Liver (tissue), 9 donors: ENCODE data around the gene CDC42BPG. TPM values are rescaled to one million over a fixed set of nuclear protein-coding genes. Genes with fewer than 3 reads are reported as not detected.

Experiments used
- DNase-seq: peaks from one replicate; pipeline ENCODE4 v3.0.0-alpha.2; 2017; ENCODE audit warnings: low spot score
- H3K27ac ChIP-seq, 2 donors: one replicate each; pipeline ENCODE4 v1.7.0; 2013; ENCODE audit warnings: inconsistent platforms in 2 of 2, low read length in 2 of 2, control low read depth in 1 of 2, low read depth in 1 of 2, mild to moderate bottlenecking in 1 of 2
- H3K27me3 ChIP-seq, 4 donors: one replicate each; pipeline versions ENCODE4 v1.6.1 to v1.7.0; 2013; ENCODE audit warnings: low read length in 3 of 4, inconsistent platforms in 1 of 4, mild to moderate bottlenecking in 1 of 4, moderate library complexity in 1 of 4; ENCODE audit not compliant: control insufficient read depth in 4 of 4, insufficient read depth in 4 of 4
- H3K36me3 ChIP-seq, 4 donors: one replicate each; pipeline versions ENCODE4 v1.6.1 to v1.7.0; 2013; ENCODE audit warnings: low read length in 3 of 4, mild to moderate bottlenecking in 3 of 4, low read depth in 1 of 4, moderate library complexity in 1 of 4; ENCODE audit not compliant: control insufficient read depth in 4 of 4, insufficient read depth in 3 of 4
- H3K4me1 ChIP-seq, 4 donors: one replicate each; pipeline versions ENCODE4 v1.6.1 to v1.7.0; 2013; ENCODE audit warnings: low read length in 3 of 4, mild to moderate bottlenecking in 3 of 4, moderate library complexity in 1 of 4; ENCODE audit not compliant: control insufficient read depth in 4 of 4, insufficient read depth in 4 of 4
- H3K4me3 ChIP-seq, 3 donors: one replicate each; pipeline versions ENCODE4 v1.6.1 to v1.7.0; 2013; ENCODE audit warnings: low read length in 3 of 3, control low read depth in 1 of 3, low read depth in 1 of 3, mild to moderate bottlenecking in 1 of 3
- H3K9ac ChIP-seq, 2 donors: one replicate each; pipeline ENCODE4 v1.7.0; 2013; ENCODE audit warnings: low read length in 2 of 2, mild to moderate bottlenecking in 2 of 2, moderate library complexity in 2 of 2, control low read depth in 1 of 2, low read depth in 1 of 2
- H3K9me3 ChIP-seq, 4 donors: one replicate each; pipeline versions ENCODE4 v1.6.1 to v1.7.0; 2013; ENCODE audit warnings: low read length in 3 of 4; ENCODE audit not compliant: control insufficient read depth in 4 of 4
- ATF3 ChIP-seq: IDR thresholded peaks from 2 replicates; pipeline ENCODE4 v1.6.1; 2016; ENCODE audit warnings: antibody characterized with exemption
- CTCF ChIP-seq: fragments of 150-350 bp; IDR thresholded peaks from 2 replicates; pipeline ENCODE4 v1.5.1; 2017; ENCODE audit warnings: improper control_type of control experiment, low read depth, low read length; ENCODE audit not compliant: missing input control
- EGR1 ChIP-seq, 2 donors: IDR thresholded peaks; 2 replicates each; pipeline ENCODE4 v1.6.1; 2016 to 2018; ENCODE audit warnings: antibody characterized with exemption in 2 of 2, low read depth in 2 of 2
- FOXA1 ChIP-seq: IDR thresholded peaks from 2 replicates; pipeline ENCODE4 v1.6.1; 2016; ENCODE audit warnings: antibody characterized with exemption
- FOXA2 ChIP-seq: IDR thresholded peaks from 2 replicates; pipeline ENCODE4 v1.6.1; 2016; ENCODE audit warnings: antibody characterized with exemption
- GABPA ChIP-seq, 2 donors: IDR thresholded peaks in 1 of 2; conservative IDR thresholded peaks in 1 of 2; 2 replicates each; pipeline ENCODE4 v1.6.1; 2016; ENCODE audit warnings: antibody characterized with exemption in 2 of 2, mild to moderate bottlenecking in 1 of 2, moderate library complexity in 1 of 2
- HNF4A ChIP-seq, 2 donors: conservative IDR thresholded peaks; 2 replicates each; pipeline ENCODE4 v1.6.1; 2016; ENCODE audit warnings: antibody characterized with exemption in 2 of 2, mild to moderate bottlenecking in 2 of 2
- HNF4G ChIP-seq: IDR thresholded peaks from 2 replicates; pipeline ENCODE4 v1.6.1; 2016; ENCODE audit warnings: antibody characterized with exemption
- JUND ChIP-seq, 2 donors: IDR thresholded peaks; 2 replicates each; pipeline ENCODE4 v1.6.1; 2016; ENCODE audit warnings: antibody characterized with exemption in 2 of 2
- MAX ChIP-seq: IDR thresholded peaks from 2 replicates; pipeline ENCODE4 v1.6.1; 2016; ENCODE audit warnings: antibody characterized with exemption
- NR2F2 ChIP-seq: IDR thresholded peaks from 2 replicates; pipeline ENCODE4 v1.6.1; 2016; ENCODE audit warnings: antibody characterized with exemption
- RAD21 ChIP-seq, 2 donors: IDR thresholded peaks; 2 replicates each; pipeline ENCODE4 v1.6.1; 2016; ENCODE audit warnings: antibody characterized with exemption in 2 of 2, mild to moderate bottlenecking in 2 of 2
- REST ChIP-seq: IDR thresholded peaks from 2 replicates; pipeline ENCODE4 v1.6.1; 2016; ENCODE audit warnings: antibody characterized with exemption, mild to moderate bottlenecking
- RXRA ChIP-seq, 2 donors: IDR thresholded peaks; 2 replicates each; pipeline ENCODE4 v1.6.1; 2017 to 2018; ENCODE audit warnings: antibody characterized with exemption in 2 of 2, mild to moderate bottlenecking in 1 of 2
- SP1 ChIP-seq: IDR thresholded peaks from 2 replicates; pipeline ENCODE4 v1.6.1; 2018; ENCODE audit warnings: antibody characterized with exemption, mild to moderate bottlenecking
- TAF1 ChIP-seq: conservative IDR thresholded peaks from 2 replicates; pipeline ENCODE4 v1.6.1; 2016; ENCODE audit warnings: antibody characterized with exemption, mild to moderate bottlenecking
- YY1 ChIP-seq: IDR thresholded peaks from 2 replicates; pipeline ENCODE4 v1.6.1; 2016; ENCODE audit warnings: antibody characterized with exemption, mild to moderate bottlenecking
- ZBTB33 ChIP-seq: IDR thresholded peaks from 2 replicates; pipeline ENCODE4 v1.6.1; 2016; ENCODE audit warnings: antibody characterized with exemption
- WGBS: extraction: QIAGEN DNeasy Blood & Tissue Kit; methylation state at CpG from one replicate; pipeline ENCODE4 v1.1.7; 2013; 5-methylcytosine and 5-hydroxymethylcytosine counted together
- polyA plus RNA-seq, 2 donors: library from polyadenylated mRNA; stranded (reverse) in 1 of 2; unstranded in 1 of 2; fragments of 200-250 nt in 1 of 2; fragments of >200 nt in 1 of 2; fragmentation: Nextera tagmentation in 1 of 2; extraction: Ambion mirVana in 1 of 2; gene quantifications; one replicate each; pipeline versions ENCODE4 v1.2.1 to v1.2.3, GENCODE V29; 2013 to 2015
- total RNA-seq, 2 donors: library from RNA; depleted of rRNA; stranded (reverse); fragments of >200 nt; gene quantifications; one replicate each; pipeline ENCODE4 v1.2.3, GENCODE V29; 2014
- donor health status: healthy.
- donor health status: healthy.
- donor health status: healthy.
- donor health status: healthy.
- donor health status: healthy.

The CDC42BPG gene
- total and polyA plus RNA-seq, 4 donors: 0.18 to 1.2 (median 0.58) TPM

GRCh38 chr11:64831411-64831891, 13.0 kb downstream of the CDC42BPG start:
- Histone ChIP-seq H3K36me3 (no peaks in the 10 kb centered on the region), H3K9ac (no peak overlapping the region), H3K27ac (no peak overlapping the region), H3K27me3 (no peaks in the 10 kb centered on the region), H3K4me1 (no peaks in the 10 kb centered on the region), H3K4me3 (no peak overlapping the region), H3K9me3 (no peaks in the 10 kb centered on the region)
- 96% methylated on average over 24 of the region's 24 CpGs for WGBS
- TF ChIP-seq TAF1: no peak
- TF ChIP-seq EGR1 (IDR thresholded peaks at IDR 0.05; ENCODE audit: low read depth in 2 of 2): no peak
- no peak for TF ChIP-seq FOXA1
- no peak for TF ChIP-seq SP1
- TF ChIP-seq JUND (IDR thresholded peaks at IDR 0.05): no peak
- no peak for TF ChIP-seq ZBTB33
- no peak for TF ChIP-seq RXRA (IDR thresholded peaks at IDR 0.05)
- no peak for TF ChIP-seq MAX
- TF ChIP-seq HNF4G: no peak
- no peak for TF ChIP-seq ATF3
- no peak for TF ChIP-seq YY1
- TF ChIP-seq GABPA (IDR thresholded peaks at IDR 0.05 in 1 of 2, conservative IDR thresholded peaks at IDR 0.05 in 1 of 2): no peak
- TF ChIP-seq HNF4A (conservative IDR thresholded peaks at IDR 0.05): no peak
- TF ChIP-seq REST: no peak
- no peak for TF ChIP-seq FOXA2
- TF ChIP-seq RAD21 (IDR thresholded peaks at IDR 0.05): no peak
- no peak for TF ChIP-seq NR2F2
- no peak for TF ChIP-seq CTCF
- DNase-seq: no peak
